ENCODE measurements around the gene PAPLN. TPM values are rescaled to one million over a fixed set of nuclear protein-coding genes. Genes with fewer than 3 reads are reported as not detected.

Gene PAPLN
- total and polyA plus RNA-seq, 9 of the 15 experiments (the other 6 are each of a cell fraction or from before 2014, with no cell fraction given): 0.43 to 3.5 (median 1.7) TPM

GRCh38 chr14:73251516-73252215 is 14.4 kb downstream of the PAPLN start (continued):
- no peak for TF ChIP-seq HDAC8 (tag; IDR thresholded peaks at IDR 0.05)

- no peak overlapping the region for H3K9ac ChIP-seq (ENCODE audit: insufficient read depth in 1 of 2, low read depth in 2 of 2, low read length in 2 of 2)
- no peak overlapping the region for H3K27ac ChIP-seq (ENCODE audit: extremely low read depth, low read depth, low read length)
- no peak for FAIRE-seq
- ATAC-seq: no peak
- CTCF ChIA-PET (ENCODE audit: low intra/inter-chr PET ratio): no interaction called here
- intact Hi-C loops (cut with micrococcal nuclease) (no loop called here), in situ Hi-C loops (cut with MboI) (no loop called here)
- no peak overlapping the region for H3K4me2 ChIP-seq (ENCODE audit: insufficient read depth, low read length)
- no peak overlapping the region for H2AFZ ChIP-seq (ENCODE audit: low read depth, low read length)
- H3K9me1 ChIP-seq (ENCODE audit: control insufficient read depth, insufficient read depth, low read length): no peaks in the 10 kb centered on the region
- BruUV-seq (replicated peaks): no TSS peak
- 52% methylated on average over 15 of the region's 29 CpGs for WGBS (ENCODE audit: insufficient coverage, low coverage, missing lambda C conversion rate)
- no peaks in the 10 kb centered on the region for H4K20me1 ChIP-seq (replicated peaks; ENCODE audit: control insufficient read depth, insufficient read depth, low read length)
- POLR2A ChIA-PET: interaction anchor here (1.1 kb wide), 1 partner anchor 11 kb away, joined by 4 read pairs; no protein-coding TSS in a partner anchor
- no peaks in the 10 kb centered on the region for H3K79me2 ChIP-seq (ENCODE audit: control insufficient read depth, insufficient read depth, low read length)
- H3K36me3 ChIP-seq (ENCODE audit: control insufficient read depth, insufficient read depth, low read length): no peaks in the 10 kb centered on the region
- DNase-seq (ENCODE audit: extremely low read depth in 1 of 4, low spot score in 3 of 4): no peak
- no peak overlapping the region for H3K4me3 ChIP-seq
- H3K9me3 ChIP-seq (replicated peaks; ENCODE audit: control insufficient read depth, insufficient read depth, low read depth, low read length): no peaks in the 10 kb centered on the region
- TF ChIP-seq DPF2 (IDR thresholded peaks at IDR 0.05) (no peak), ZNF316 (IDR thresholded peaks at IDR 0.05) (no peak), MEF2D (tag; conservative IDR thresholded peaks at IDR 0.05; ENCODE audit: low read depth) (no peak), SPI1 (IDR thresholded peaks at IDR 0.05; ENCODE audit: borderline replicate concordance, low read depth, low read length) (no peak), HMGN3 (IDR thresholded peaks at IDR 0.05; ENCODE audit: borderline replicate concordance, extremely low read depth, insufficient read length, low read depth, low read length) (no peak), ZNF75A (CRISPR knock-in tag; IDR thresholded peaks at IDR 0.05) (no peak)
- TF ChIP-seq, protein P1, sequence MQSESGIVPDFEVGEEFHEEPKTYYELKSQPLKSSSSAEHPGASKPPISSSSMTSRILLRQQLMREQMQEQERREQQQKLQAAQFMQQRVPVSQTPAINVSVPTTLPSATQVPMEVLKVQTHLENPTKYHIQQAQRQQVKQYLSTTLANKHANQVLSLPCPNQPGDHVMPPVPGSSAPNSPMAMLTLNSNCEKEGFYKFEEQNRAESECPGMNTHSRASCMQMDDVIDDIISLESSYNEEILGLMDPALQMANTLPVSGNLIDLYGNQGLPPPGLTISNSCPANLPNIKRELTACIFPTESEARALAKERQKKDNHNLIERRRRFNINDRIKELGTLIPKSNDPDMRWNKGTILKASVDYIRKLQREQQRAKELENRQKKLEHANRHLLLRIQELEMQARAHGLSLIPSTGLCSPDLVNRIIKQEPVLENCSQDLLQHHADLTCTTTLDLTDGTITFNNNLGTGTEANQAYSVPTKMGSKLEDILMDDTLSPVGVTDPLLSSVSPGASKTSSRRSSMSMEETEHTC (IDR thresholded peaks at IDR 0.05): no peak
- H3K27me3 ChIP-seq (ENCODE audit: control insufficient read depth in 2 of 2, insufficient read depth in 2 of 2, low read length in 2 of 2): no peaks in the 10 kb centered on the region
- peaks cover 9 to 22% of the 10 kb centered on the region in 2 experiments; a peak in 4 of 5 replicates for H3K4me1 ChIP-seq (replicated peaks in 1 of 2; ENCODE audit: control insufficient read depth in 2 of 2, insufficient read depth in 2 of 2, low read length in 2 of 2)
These were observed 15.4 kb downstream of the PAPLN start for GRCh38 chr14:73252491-73253322.
